Erythroblast (primary cell): ENCODE results near the gene TCAP.

Source experiments
- GATA1 ChIP-seq: IDR thresholded peaks from 2 replicates; pipeline ENCODE4 v1.6.1; 2011; ENCODE audit warnings: low read depth, mild to moderate bottlenecking, control low read depth, low read length, moderate library complexity
- POLR2A ChIP-seq: IDR thresholded peaks from 2 replicates; pipeline ENCODE4 v1.6.1; 2011; ENCODE audit warnings: mild to moderate bottlenecking, low read length

DNA sequence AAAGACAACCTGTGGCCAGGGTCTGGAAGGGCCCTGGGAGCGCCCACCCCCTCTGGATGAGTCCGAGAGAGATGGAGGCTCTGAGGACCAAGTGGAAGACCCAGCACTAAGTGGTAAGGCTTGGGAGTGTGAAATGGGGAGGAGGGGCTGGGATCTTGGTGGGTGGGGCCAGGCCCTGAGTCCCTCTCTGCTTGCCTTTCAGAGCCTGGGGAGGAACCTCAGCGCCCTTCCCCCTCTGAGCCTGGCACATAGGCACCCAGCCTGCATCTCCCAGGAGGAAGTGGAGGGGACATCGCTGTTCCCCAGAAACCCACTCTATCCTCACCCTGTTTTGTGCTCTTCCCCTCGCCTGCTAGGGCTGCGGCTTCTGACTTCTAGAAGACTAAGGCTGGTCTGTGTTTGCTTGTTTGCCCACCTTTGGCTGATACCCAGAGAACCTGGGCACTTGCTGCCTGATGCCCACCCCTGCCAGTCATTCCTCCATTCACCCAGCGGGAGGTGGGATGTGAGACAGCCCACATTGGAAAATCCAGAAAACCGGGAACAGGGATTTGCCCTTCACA, 29.5 kb upstream of the TCAP start:
- TF ChIP-seq POLR2A, result no peak
- no peak for TF ChIP-seq GATA1
